ENCODE measurements around the gene PRR19.

Gene PRR19

DNA sequence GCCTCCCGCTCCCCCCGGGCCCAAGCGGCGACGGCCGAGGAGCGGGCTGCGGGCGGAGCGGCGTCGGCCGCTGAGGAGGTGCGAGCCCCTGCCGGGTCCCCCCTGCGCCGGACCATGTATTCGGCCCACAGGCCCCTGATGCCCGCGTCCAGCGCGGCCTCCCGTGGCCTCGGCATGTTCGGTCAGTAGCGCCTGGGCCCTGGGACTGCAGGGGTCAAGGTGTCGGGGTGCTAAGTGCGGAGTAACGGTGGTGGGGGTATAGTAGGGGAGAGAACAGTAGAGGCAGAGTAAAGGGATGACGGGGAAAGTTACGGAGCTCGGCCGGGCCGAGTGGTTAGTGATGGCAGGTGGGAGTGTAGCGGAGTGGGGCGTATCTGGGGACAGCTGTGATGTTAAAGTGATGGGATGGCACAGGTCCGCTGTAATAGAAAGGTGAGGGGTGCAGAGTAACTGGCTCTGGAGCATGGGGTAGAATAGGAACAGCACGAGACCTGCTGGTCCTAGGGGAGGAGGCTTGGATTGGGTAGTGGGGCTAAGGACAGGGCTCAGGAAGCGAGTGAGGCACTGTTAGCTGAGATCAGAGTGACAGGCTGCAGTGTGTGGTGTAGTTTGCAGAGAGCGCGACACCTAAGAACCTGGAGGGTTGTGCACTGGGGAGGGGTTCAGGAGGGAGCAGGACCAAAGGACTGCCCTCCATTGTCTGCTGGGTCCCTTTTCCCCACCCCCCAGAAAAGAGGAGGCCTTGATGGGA is 17.2 kb upstream of the PRR19 start:
- DNase-seq: no peak

DNA sequence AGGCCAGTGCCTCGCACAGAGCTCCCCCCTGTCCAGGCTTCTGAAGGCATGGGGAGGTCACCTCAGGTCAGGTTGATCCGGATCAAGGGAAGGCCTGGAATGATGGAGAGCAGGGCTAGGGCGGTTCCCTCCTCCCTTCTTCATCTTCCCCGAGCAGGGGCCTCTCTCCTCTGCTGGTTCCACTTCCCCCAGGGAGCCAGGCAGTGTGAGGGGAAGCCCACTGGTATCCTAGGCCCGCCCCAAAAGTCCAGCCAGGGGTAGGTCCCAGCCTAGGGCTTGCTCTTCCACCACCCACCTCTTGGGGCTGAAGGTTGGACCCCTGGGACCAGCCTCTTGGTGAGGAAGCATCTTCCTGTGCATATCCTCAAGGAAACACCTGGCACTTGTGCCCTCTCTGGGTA is 16.4 kb upstream of the PRR19 start:
- DNase-seq: no peak

DNA sequence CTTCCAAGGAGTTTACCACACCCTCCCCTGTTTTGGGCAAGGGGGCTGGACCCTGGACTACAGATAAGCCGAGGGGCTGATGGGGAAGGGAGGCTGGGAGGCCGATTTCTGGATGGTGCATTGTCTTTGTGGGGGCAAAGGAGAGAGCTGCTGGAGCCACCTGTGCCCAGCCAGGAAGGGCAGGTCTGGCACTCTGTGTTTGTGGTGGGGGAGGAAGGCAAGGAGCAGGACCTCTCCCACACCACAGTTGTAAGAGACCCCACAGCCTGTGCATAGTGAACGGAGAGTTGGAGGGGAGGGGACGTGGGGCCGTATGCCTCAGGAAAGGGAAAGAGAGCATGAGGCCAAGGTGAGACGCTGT is 16.0 kb upstream of the PRR19 start:
- DNase-seq: no peak

GRCh38 chr19:42286349-42287016 is 15.4 kb upstream of the PRR19 start:
- no peak for DNase-seq

DNA sequence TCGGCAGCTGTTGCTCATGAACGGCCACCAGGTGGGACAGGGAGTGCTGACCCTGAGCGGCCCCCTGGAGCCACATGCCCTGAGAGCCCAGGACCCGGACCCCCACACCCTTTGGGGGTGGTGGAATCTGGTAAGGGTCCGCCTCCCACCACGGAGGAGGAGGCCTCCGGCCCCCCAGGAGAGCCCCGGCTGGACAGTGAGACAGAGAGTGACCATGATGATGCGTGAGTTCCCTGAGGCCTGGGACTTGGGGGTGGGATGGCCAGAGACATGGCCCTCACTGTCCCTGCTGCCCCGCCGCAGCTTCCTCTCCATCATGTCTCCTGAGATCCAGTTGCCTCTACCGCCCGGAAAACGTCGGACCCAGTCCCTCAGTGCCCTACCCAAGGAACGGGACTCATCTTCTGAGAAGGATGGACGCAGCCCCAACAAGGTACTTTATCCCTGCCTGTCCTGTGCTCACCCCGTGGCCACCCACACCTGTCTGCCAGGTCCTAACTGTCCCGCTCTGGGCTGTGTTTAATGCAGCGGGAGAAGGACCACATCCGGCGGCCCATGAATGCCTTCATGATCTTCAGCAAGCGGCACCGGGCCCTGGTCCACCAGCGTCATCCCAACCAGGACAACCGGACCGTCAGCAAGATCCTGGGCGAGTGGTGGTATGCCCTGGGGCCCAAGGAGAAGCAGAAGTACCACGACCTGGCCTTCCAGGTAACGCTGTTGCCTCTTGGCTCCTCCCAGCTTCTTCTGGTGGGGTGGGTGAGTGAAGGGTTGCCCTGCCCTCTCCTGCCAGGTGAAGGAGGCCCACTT is 14.7 kb upstream of the PRR19 start:
- no peak for DNase-seq

- no peak for DNase-seq
Measured at GRCh38 chr19:42287827-42288107, 14.2 kb upstream of the PRR19 start.

DNA sequence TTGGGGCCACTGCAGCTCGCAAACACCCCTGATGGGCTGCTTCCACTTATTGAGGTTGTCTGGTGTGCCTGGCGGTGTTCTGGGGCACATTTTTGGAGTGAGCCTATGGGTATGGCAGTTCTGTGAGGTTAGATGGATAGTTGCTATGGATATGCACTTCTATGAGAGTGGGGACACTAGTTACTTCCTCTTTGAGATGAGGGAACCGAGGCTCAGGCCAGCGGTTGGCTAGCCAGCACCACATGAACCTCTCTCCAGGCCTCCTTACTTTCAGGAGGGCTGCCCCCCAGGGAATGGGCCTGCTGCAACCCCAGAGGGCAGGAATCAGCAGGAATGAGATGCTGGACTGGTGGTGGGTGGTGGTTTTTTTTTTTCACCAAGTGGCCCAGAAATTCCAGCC is 13.5 kb upstream of the PRR19 start:
- DNase-seq: no peak

- DNase-seq: no peak
Measured at GRCh38 chr19:42288881-42289555, 12.9 kb upstream of the PRR19 start.

DNA sequence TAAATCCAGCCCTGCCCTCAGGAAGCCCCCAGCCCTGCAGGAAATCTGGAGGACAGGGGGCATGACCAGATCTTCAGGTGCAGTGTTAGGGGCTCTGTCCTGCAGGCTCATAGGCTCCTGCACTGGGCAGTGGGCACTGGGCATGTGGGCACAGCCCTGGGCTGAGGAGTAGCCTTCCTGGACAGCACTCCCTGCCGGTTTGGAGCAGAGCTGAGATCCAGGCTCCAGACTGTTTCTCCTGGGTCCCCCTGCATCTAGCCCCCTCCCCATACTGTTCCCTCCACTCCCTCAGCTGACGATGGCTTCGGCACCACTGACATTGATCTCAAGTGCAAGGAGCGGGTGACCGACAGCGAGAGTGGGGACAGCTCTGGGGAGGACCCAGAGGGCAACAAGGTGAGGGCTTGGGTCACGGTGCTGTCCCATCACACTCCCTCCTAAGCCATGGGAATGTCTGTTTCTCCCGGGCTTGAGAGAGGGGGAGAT is 12.3 kb upstream of the PRR19 start:
- no peak for DNase-seq

DNA sequence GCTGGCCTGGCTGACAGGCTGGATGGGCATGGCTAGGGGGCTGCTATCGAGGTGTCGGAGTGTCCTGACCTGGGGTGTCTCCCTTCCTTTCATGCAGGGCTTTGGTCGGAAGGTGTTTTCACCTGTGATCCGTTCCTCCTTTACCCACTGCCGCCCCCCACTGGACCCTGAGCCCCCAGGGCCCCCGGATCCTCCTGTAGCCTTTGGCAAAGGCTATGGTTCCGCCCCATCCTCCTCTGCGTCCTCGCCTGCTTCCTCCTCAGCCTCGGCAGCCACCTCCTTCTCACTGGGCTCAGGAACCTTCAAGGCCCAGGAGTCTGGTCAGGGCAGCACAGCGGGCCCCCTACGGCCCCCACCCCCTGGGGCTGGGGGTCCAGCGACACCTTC is 11.8 kb upstream of the PRR19 start:
- DNase-seq: no peak

DNA sequence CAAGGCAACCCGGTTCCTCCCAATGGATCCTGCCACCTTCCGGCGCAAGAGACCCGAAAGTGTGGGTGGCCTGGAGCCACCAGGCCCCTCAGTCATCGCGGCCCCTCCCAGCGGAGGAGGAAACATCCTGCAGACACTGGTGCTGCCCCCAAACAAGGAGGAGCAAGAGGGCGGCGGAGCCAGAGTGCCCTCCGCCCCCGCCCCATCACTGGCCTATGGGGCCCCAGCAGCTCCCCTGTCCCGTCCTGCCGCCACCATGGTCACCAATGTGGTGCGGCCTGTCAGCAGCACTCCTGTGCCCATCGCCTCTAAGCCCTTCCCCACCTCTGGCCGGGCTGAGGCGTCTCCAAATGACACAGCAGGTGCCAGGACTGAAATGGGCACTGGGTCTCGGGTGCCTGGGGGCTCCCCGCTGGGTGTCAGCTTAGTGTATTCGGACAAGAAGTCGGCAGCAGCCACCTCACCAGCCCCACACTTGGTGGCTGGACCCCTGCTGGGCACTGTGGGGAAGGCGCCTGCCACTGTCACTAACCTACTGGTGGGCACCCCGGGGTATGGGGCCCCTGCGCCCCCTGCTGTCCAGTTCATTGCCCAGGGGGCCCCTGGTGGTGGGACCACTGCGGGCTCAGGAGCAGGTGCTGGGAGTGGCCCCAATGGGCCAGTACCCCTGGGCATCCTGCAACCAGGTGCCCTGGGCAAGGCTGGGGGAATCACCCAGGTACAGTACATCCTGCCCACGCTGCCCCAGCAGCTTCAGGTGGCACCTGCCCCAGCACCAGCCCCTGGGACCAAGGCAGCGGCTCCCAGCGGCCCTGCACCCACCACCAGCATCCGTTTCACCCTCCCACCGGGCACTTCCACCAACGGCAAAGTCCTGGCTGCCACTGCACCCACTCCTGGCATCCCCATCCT is 11.2 kb upstream of the PRR19 start:
- DNase-seq: no peak

DNA sequence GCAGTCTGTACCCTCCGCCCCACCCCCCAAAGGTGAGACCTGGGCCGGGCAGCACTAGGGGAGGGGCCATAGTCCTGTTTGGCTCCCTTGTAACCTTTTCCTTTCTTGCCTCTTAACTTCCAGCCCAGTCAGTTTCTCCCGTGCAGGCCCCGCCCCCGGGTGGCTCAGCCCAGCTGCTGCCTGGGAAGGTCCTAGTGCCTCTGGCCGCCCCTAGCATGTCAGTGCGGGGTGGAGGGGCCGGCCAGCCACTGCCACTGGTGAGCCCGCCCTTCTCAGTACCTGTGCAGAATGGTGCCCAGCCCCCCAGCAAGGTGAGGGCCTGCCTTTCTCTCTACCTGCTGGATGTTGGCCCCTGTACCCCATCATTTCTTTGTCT is 10.5 kb upstream of the PRR19 start:
- DNase-seq: no peak

- DNase-seq: no peak
Measured at GRCh38 chr19:42292042-42292960, 9.6 kb upstream of the PRR19 start.

DNA sequence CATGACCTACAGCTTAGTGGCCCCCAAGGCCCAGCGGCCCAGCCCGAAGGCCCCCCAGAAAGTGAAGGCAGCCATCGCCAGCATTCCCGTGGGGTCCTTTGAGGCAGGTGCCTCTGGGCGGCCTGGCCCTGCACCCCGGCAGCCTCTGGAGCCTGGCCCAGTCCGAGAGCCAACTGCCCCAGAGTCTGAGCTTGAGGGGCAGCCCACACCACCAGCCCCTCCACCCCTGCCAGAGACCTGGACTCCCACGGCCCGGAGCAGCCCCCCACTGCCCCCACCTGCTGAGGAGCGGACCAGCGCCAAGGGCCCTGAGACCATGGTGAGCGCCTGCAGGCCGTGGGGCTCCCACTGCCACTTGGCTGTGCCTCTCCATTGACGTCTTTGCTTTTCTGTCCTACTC is 9.0 kb upstream of the PRR19 start:
- no peak for DNase-seq

GRCh38 chr19:42293540-42293939 is 8.4 kb upstream of the PRR19 start:
- no peak for DNase-seq

DNA sequence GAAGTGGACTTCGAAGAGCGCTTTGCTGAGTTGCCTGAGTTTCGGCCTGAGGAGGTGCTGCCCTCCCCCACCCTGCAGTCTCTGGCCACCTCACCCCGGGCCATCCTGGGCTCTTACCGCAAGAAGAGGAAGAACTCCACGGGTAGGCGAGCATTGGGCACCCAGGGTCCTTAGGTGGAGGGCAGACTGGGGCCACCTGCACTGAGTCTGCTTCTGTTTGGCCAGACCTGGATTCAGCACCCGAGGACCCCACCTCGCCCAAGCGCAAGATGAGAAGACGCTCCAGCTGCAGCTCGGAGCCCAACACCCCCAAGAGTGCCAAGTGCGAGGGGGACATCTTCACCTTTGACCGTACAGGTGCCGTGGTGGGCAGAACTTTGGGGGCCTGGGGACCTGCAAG is 8.0 kb upstream of the PRR19 start:
- DNase-seq: no peak

DNA sequence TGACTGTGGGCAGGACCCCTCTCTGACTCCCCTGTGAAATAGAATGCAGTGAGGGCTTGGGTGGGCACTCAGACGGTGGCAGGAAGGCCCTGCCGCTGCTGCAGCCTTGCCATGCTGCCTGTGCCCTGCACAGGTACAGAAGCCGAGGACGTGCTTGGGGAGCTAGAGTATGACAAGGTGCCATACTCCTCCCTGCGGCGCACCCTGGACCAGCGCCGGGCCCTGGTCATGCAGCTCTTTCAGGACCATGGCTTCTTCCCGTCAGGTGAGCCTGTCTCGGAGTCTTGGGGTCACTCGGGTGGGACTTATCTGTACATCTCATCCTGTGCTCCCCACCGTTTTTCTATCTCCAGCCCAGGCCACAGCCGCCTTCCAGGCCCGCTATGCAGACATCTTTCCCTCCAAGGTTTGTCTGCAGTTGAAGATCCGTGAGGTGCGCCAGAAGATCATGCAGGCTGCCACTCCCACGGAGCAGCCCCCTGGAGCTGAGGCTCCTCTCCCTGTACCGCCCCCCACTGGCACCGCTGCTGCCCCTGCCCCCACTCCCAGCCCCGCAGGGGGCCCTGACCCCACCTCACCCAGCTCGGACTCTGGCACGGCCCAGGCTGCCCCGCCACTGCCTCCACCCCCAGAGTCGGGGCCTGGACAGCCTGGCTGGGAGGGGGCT is 7.3 kb upstream of the PRR19 start:
- no peak for DNase-seq

- DNase-seq: no peak
Measured at GRCh38 chr19:42295342-42295741, 6.6 kb upstream of the PRR19 start.

GRCh38 chr19:42295831-42296525 is 6.0 kb upstream of the PRR19 start:
- DNase-seq: no peak

DNA sequence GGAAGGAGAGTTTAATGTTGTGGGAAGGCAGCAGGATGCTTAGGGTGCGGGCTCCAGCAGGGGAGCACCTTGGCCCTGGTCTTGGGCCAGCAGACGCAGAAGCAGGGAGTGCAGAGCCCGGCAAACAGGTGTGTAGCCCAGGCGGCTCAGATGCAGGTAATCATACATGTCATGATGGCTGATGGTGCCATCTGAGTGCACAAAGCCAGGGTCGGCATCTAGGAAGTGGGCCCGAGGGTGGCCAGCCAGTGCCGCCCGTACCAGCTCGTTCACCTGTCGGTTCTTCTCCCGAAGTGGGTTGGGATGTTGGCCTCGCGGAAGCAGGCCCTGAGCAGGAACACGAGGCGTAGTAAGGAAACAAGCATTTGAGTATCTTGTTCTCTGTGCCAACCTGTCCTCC is 4.9 kb upstream of the PRR19 start:
- no peak for DNase-seq

Measured in NCI-H1048 (cell line).